DND-41 (cell line): ENCODE measurements around the gene NIM1K.

Experiments used
- CTCF ChIP-seq: IDR thresholded peaks from 2 replicates; pipeline ENCODE4 v1.5.1; 2012; ENCODE audit warnings: borderline replicate concordance, low read length, moderate library complexity, mild to moderate bottlenecking; ENCODE audit not compliant: poor library complexity, severe bottlenecking; ENCODE audit errors: extremely low read depth
- EZH2 ChIP-seq: IDR thresholded peaks from 3 replicates; pipeline ENCODE4 v1.6.1; 2012; ENCODE audit warnings: borderline replicate concordance, low read depth, mild to moderate bottlenecking, moderate library complexity, low read length, inconsistent platforms; ENCODE audit not compliant: severe bottlenecking

GRCh38 chr5:43171926-43172325, 20.1 kb upstream of the NIM1K start:
- TF ChIP-seq CTCF, result no peak
- no peak for TF ChIP-seq EZH2
